ENCODE data around the gene ZNF587.

Gene ZNF587

DNA sequence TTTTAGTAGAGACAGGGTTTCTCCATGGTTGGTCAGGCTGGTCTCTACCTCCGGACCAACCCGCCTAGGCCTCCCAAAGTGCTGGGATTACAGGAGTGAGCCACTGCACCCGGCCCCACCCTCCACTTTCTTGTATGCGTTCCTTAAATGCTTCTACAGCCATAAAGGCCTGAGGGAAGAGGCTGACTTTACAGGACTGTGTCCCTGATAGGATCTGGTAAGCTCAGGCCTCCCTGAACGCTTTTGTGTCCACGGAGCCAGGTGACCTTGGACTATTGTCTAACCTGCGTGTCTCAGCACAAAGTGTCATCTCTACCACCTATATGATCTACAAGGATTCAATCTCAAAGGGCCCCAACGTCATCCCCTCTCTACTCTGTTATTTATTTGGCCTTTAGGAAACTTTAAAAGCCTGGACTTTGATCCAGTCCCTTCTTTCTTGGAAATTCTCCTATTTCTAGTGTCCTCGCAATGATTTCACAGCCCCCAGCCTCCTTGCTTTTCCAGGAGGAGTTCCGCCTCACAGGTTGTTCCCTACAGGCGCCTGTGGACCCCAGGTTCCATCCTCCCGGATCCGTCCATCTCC lies 35.6 kb upstream of the ZNF587 start:
- no peak for TF ChIP-seq CTCF (IDR thresholded peaks at IDR 0.05)

GRCh38 chr19:57814505-57815246 lies 35.0 kb upstream of the ZNF587 start, which contains the start of gene ZNF552:
TSS of gene ZNF552 (minus strand) at chr19:57814913. CDS start at chr19:57814743, 170 bp downstream.
- TF ChIP-seq CTCF (IDR thresholded peaks at IDR 0.05), result no peak

DNA sequence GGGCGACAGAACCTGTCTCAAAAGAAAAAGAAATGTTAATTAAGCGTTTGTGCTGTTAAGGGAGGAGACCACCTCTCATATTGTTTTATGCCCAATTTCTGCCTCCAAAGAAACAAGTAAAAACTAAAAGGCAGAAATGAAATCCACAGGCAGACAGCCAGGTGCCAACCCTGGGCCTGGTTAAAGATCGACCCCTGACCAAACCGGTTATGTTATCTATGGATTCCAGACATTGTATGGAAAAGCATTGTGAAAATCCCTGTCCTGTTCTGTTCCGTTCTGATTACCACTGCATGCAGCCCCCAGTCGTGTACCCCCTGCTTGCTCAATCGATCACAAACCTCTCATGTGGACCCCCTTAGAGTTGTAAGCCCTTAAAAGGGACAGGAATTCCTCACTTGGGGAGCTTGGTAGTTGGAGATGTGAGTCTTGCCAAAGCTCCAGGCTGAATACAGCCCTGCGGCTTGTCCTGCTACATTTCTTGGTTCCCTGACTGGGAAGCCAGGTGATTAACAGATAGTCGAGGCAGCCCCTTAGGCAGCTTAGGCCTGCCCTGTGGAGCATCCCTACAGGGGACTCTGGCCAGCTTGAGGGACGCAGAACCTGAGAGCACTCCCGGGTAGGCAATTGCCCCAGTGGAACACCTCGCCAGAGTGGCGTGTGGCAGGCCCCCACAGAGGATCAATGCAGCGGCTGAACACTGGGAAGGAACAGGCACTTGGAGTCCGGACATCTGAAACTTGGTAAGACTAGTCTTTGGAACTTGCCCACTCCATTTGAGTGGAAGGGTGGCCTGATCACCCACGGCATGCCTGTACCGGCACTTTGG lies 34.2 kb upstream of the ZNF587 start:
- no peak for TF ChIP-seq CTCF (IDR thresholded peaks at IDR 0.05)

- TF ChIP-seq CTCF (IDR thresholded peaks at IDR 0.05), result no peak
Observed at GRCh38 chr19:57816652-57817051, 33.0 kb upstream of the ZNF587 start.

DNA sequence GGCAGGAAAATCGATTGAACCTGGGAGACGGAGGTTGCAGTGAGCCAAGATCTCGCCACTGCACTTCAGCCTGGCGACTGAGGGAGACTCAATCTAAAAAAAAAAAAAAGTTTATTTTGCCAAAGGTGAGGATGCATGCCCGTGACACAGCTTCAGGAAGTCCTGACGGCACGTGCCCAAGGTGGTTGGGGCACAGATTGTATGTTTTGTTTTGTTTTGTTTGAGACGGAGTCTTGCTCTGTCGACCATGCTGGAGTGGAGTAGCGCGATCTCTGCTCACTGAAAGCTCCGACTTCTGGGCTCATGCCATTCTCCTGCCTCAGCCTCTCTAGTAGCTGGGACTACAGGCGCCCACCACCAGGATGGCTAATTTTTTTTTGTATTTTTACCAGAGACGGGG lies 31.7 kb upstream of the ZNF587 start:
- TF ChIP-seq CTCF (IDR thresholded peaks at IDR 0.05), result no peak

GRCh38 chr19:57818378-57818777 lies 31.3 kb upstream of the ZNF587 start:
- no peak for TF ChIP-seq CTCF (IDR thresholded peaks at IDR 0.05)

- TF ChIP-seq CTCF (IDR thresholded peaks at IDR 0.05), result no peak
Observed at GRCh38 chr19:57819475-57820148, 30.0 kb upstream of the ZNF587 start.

Data from LNCAP (cell line).